ENCODE results near the gene C19orf47. TPM values are rescaled to one million over a fixed set of nuclear protein-coding genes. Genes with fewer than 3 reads are reported as not detected.

The C19orf47 gene

GRCh38 chr19:40277356-40278059 is 70.7 kb downstream of the C19orf47 start:
- Histone ChIP-seq H3K27me3 (ENCODE audit: control insufficient read depth, insufficient read depth, low read length) (no peaks in the 10 kb centered on the region), H3K36me3 (ENCODE audit: insufficient read depth, low read length) (peaks cover 10% of the 10 kb centered on the region), H3K9me3 (replicated peaks; ENCODE audit: low read length) (no peaks in the 10 kb centered on the region), H3K4me1 (ENCODE audit: control insufficient read depth, insufficient read depth, low read length) (peaks cover 30% of the 10 kb centered on the region), H3K4me3 (ENCODE audit: low read length) (no peak overlapping the region), H3K9ac (ENCODE audit: low read depth, low read length) (no peak overlapping the region), H3K4me2 (ENCODE audit: low read length) (no peak overlapping the region)

DNA sequence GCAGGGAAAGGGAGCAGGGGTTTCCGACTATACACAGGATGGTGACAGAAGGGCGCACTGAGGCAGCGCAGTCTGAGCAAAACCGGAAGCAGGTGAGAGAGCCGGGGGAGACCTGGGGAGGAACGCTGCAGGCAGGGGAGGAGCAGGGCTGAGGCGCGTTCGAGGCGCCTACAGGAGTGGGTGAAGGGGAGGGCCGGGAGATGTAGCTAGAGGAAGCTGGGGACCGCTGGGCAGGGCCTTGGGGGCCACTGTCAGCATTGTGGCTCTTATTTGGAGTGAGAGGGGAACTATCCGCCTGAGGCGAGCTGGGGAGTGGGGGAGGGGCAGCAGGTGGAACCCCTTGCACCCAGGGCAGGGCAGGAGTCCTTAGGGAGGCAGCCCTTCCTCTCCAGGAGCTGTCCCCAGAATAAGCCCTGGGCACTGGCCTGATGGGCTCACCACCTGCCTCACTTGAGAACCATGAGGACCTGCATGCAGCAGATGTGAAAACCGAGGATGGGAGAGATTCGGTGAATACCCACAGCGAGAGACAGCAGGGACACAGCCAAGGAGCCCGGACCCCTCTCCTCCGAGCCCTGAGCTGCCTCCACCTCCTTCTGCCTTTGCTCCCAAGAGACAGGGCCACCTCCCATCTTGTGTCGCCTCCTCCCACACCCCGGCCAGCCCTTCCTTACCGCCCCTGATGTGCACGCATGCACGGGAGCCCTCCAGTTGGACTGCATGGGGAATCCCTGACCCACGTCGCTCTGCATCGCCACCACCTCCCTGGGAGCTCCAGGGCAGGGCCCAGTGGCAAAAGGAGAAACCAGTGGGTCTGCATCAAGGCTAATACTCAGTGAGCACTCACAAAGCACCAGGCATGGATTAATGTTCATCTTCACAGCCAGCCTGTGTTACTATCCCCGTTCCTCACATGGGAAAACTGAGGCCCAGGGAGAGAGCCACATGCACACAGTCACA is 73.3 kb downstream of the C19orf47 start:
- H3K4me3 ChIP-seq (ENCODE audit: low read length) = no peak overlapping the region
- H3K27me3 ChIP-seq (ENCODE audit: control insufficient read depth, insufficient read depth, low read length) = no peaks in the 10 kb centered on the region
- H3K9me3 ChIP-seq (replicated peaks; ENCODE audit: low read length) = no peaks in the 10 kb centered on the region
- H3K4me2 ChIP-seq (ENCODE audit: low read length) = no peak overlapping the region
- peaks cover 10% of the 10 kb centered on the region for H3K36me3 ChIP-seq (ENCODE audit: insufficient read depth, low read length)
- no peak overlapping the region for H3K9ac ChIP-seq (ENCODE audit: low read depth, low read length)
- peaks cover 17% of the 10 kb centered on the region for H3K4me1 ChIP-seq (ENCODE audit: control insufficient read depth, insufficient read depth, low read length)

DNA sequence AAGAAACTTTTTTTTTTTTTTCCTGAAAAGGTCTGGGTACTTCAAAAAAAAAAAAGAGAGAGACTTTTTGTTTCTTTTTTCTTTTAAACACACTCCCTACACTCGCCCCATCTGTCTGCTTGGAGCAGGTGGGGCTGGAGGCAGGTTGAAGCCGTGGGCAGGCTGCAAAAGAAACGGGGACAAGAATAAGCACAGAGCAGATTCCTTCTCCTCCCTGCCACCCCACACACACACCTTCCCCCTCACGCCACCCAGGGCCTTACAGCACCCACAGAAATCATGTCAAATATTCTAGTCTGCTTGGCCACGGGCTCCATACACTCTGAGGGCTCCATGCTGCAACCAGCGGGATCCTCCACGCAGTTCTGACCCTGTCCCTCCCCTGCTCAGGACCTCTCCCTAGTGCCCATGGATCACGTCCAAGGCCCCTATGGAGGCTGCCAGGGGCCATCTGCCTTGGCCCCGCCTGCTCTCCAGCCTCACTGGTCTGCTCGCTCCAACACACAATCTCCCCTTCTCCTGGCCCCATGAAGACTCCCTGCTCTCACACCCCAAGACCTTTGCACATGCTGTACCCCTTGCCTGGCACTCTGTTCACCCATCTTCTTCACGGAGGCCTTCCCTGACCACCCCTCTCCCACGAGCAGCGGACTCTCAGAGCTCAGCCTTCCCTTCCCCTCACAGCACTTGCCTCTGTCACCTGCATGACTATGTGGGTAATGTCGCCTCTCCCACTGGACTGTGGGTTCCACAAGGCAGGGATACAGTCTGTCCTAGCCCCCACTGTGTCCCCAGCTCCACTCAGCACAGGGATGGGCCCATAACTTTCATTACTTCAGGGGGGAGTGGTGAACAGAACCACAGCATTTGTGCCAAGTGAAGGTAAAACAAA is 74.5 kb downstream of the C19orf47 start:
- no peaks in the 10 kb centered on the region for H3K27me3 ChIP-seq (ENCODE audit: control insufficient read depth, insufficient read depth, low read length)
- no peak overlapping the region for H3K4me2 ChIP-seq (ENCODE audit: low read length)
- H3K4me1 ChIP-seq (ENCODE audit: control insufficient read depth, insufficient read depth, low read length) = peaks cover 7% of the 10 kb centered on the region
- peaks cover 10% of the 10 kb centered on the region for H3K36me3 ChIP-seq (ENCODE audit: insufficient read depth, low read length)
- H3K9me3 ChIP-seq (replicated peaks; ENCODE audit: low read length) = no peaks in the 10 kb centered on the region
- no peak overlapping the region for H3K9ac ChIP-seq (ENCODE audit: low read depth, low read length)
- H3K4me3 ChIP-seq (ENCODE audit: low read length) = no peak overlapping the region

- Histone ChIP-seq H3K36me3 (ENCODE audit: insufficient read depth, low read length) (peaks cover 10% of the 10 kb centered on the region), H3K9ac (ENCODE audit: low read depth, low read length) (no peak overlapping the region), H3K4me1 (ENCODE audit: control insufficient read depth, insufficient read depth, low read length) (peaks cover 5% of the 10 kb centered on the region), H3K4me2 (ENCODE audit: low read length) (no peak overlapping the region), H3K4me3 (ENCODE audit: low read length) (no peak overlapping the region), H3K9me3 (replicated peaks; ENCODE audit: low read length) (no peaks in the 10 kb centered on the region), H3K27me3 (ENCODE audit: control insufficient read depth, insufficient read depth, low read length) (no peaks in the 10 kb centered on the region)
Observed at GRCh38 chr19:40272261-40272660, 75.9 kb downstream of the C19orf47 start.

- H3K4me1 ChIP-seq (ENCODE audit: control insufficient read depth, insufficient read depth, low read length) = peaks cover 5% of the 10 kb centered on the region
Observed at GRCh38 chr19:40271706-40272105, 76.5 kb downstream of the C19orf47 start.

GRCh38 chr19:40270362-40271089 is 77.7 kb downstream of the C19orf47 start:
- Histone ChIP-seq H3K4me1 (ENCODE audit: control insufficient read depth, insufficient read depth, low read length) (peaks cover 5% of the 10 kb centered on the region), H3K9ac (ENCODE audit: low read depth, low read length) (no peak overlapping the region), H3K9me3 (replicated peaks; ENCODE audit: low read length) (no peaks in the 10 kb centered on the region), H3K4me2 (ENCODE audit: low read length) (no peak overlapping the region), H3K27me3 (ENCODE audit: control insufficient read depth, insufficient read depth, low read length) (no peaks in the 10 kb centered on the region), H3K4me3 (ENCODE audit: low read length) (no peak overlapping the region), H3K36me3 (ENCODE audit: insufficient read depth, low read length) (peaks cover 10% of the 10 kb centered on the region)

More at GRCh38 chr19:40271706-40272105, 76.5 kb downstream of the C19orf47 start:
- Histone ChIP-seq H3K9me3 (replicated peaks; ENCODE audit: low read length) (no peaks in the 10 kb centered on the region), H3K27me3 (ENCODE audit: control insufficient read depth, insufficient read depth, low read length) (no peaks in the 10 kb centered on the region), H3K9ac (ENCODE audit: low read depth, low read length) (no peak overlapping the region), H3K4me2 (ENCODE audit: low read length) (no peak overlapping the region), H3K36me3 (ENCODE audit: insufficient read depth, low read length) (peaks cover 10% of the 10 kb centered on the region), H3K4me3 (ENCODE audit: low read length) (no peak overlapping the region)

Small RNA genes lying within 50 kb of the gene (small RNA-seq; reads per million reads assigned to genes)
- gene MIR641 = 37.3 reads per million, percentile 95 among the genes with 10 or more reads in this experiment
- not detected for gene MIR6796
- gene RF00019 = not detected
- gene RNU6-945P = not detected
